ENCODE results near the gene BICDL1.

The BICDL1 gene

GRCh38 chr12:120132054-120132836 lies 143.2 kb downstream of the BICDL1 start:
- FAIRE-seq, result no peak

GRCh38 chr12:120132863-120133385 lies 143.9 kb downstream of the BICDL1 start:
- no peak for FAIRE-seq

GRCh38 chr12:120134307-120134980 lies 145.4 kb downstream of the BICDL1 start:
- FAIRE-seq, result no peak

- FAIRE-seq, result no peak
Observed at GRCh38 chr12:120136093-120136770, 147.2 kb downstream of the BICDL1 start.

- no peak for FAIRE-seq
Observed at GRCh38 chr12:120137833-120138232, 148.8 kb downstream of the BICDL1 start.

- FAIRE-seq, result no peak
Observed at GRCh38 chr12:120138366-120138765, 149.3 kb downstream of the BICDL1 start.

- FAIRE-seq, result no peak
Observed at GRCh38 chr12:120139958-120140357, 150.9 kb downstream of the BICDL1 start.

- no peak for FAIRE-seq
Observed at GRCh38 chr12:120140603-120141002, 151.6 kb downstream of the BICDL1 start.

- no peak for FAIRE-seq
Observed at GRCh38 chr12:120141336-120141735, 152.3 kb downstream of the BICDL1 start.

- no peak for FAIRE-seq
Observed at GRCh38 chr12:120142231-120142877, 153.3 kb downstream of the BICDL1 start.
